ENCODE measurements around the gene LGMN.
A peak's percentile ranks its signal among the peaks of the same experiment; 100 is the strongest.
"Not testable (repeated sequence)": the region's sequence is repeated elsewhere in the genome, so short reads cannot be mapped to it uniquely, and the experiment has no call there.

The LGMN gene

DNA sequence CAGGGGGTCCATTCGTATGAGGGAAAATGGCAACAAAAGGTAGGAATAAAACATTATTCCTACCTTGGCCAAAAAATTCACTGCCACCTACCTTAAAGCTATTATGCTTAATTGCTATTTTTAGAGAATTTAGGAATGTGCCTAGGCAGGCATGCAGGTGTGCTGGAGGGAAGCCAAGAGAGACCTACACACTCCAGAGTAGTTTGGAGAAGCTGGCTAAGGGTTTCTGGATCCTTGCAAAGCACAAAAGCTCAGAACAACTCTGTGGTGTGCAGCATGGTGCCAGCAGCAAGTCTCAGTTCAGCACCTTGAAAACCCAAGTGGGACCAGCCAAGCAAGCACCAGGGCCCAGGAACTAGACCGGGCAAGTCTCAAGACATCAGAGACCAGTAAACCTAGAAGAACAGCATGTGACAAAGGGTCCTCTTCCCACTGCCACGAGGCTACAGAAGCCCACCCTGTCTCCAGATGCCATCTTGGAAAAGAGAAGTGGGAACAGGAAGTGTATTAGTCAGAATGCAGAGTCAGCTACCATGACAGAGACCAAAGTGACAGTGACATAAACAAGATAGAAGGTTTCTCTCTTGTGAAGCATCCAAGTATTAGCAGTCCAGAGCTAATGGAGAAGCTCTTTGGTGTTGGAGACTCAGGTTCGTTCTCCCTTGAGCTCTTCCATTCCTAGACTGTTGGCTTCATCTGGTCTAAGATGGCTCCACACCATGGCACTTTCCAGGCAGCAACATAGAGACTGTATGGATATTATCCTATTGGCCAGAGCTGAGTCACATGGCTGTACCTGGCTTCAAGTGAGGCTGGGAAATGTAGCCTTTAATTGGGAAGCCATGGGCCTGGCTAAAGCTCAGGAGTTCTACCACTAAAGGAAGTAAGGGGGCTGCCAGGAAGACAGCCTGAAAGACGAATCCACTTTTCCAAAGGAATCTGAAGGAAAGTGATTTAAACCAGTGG lies 15.5 kb upstream of the LGMN start:
- not testable (repeated sequence) for DNase-seq; H3K9me3 ChIP-seq (ENCODE audit: control insufficient read depth, low read length); H3K27me3 ChIP-seq (replicated peaks; ENCODE audit: control insufficient read depth, insufficient read depth, low read length, poor library complexity, severe bottlenecking); H3K36me3 ChIP-seq (ENCODE audit: control insufficient read depth, insufficient read depth, low read length); H3K4me1 ChIP-seq (ENCODE audit: control insufficient read depth, insufficient read depth, low read length, poor library complexity, severe bottlenecking); H3K4me3 ChIP-seq (ENCODE audit: insufficient read depth, low read depth, low read length, poor library complexity, severe bottlenecking); H3K27ac ChIP-seq (ENCODE audit: insufficient read depth, low read length, poor library complexity, severe bottlenecking)

DNA sequence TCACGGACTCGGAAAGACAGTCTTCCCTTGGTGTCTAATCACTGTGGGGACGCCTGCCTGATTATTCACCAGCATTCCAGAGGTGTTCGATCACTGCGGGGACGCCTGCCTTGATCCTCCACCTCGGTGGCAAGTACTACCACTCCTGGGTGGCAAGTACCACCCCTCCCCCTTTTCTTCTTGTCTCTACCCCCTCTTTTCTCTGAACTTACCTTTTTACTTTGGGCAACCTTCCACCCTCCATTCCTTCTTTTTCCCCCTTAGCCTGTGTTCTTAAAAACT lies 12.0 kb upstream of the LGMN start:
- Histone ChIP-seq H3K27ac (ENCODE audit: insufficient read depth, low read length, poor library complexity, severe bottlenecking) (no peak overlapping the region), H3K36me3 (ENCODE audit: control insufficient read depth, insufficient read depth, low read length) (no peaks in the 10 kb centered on the region), H3K4me3 (ENCODE audit: insufficient read depth, low read depth, low read length, poor library complexity, severe bottlenecking) (no peak overlapping the region), H3K27me3 (replicated peaks; ENCODE audit: control insufficient read depth, insufficient read depth, low read length, poor library complexity, severe bottlenecking) (no peaks in the 10 kb centered on the region), H3K4me1 (ENCODE audit: control insufficient read depth, insufficient read depth, low read length, poor library complexity, severe bottlenecking) (no peaks in the 10 kb centered on the region), H3K9me3 (ENCODE audit: control insufficient read depth, low read length) (no peaks in the 10 kb centered on the region)
- DNase-seq: no peak

DNA sequence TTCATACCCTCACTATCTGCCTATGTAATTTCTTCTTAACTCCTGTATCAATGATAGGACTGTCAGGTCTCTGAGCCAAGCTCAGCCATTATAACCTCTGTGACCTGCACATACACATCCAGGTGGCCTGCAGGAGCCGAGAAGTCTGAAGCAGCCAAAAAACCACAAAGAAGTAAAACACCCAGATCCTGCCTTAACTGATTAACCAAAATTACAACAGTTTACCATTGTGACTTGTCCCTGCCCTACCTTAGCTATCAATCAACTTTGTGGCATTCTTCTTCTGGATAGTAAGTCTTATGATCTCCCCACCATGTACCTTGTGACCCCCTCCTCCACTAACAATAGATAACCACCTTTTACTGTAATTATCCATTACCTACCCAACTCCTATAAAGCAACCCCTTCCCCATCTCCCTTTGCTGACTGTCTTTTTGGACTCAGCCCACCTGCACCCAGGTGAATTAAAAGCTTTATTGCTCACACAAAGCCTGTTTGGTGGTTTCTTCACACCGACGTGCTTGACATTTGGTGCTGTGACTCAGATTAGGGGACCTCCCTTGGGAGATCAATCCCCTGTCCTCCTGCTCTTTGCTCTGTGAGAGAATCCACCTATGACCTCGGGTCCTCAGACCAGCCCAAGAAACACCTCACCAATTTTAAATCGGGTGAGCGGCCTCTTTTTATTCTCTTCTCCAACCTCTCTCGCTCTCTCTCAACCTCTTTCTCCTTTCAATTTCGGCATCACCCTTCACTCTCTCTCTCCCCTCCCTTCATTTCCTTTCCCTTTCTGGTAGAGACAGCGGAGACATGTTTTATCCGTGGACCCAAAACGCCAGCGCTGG lies 11.5 kb upstream of the LGMN start:
- Histone ChIP-seq H3K36me3 (ENCODE audit: control insufficient read depth, insufficient read depth, low read length) (no peaks in the 10 kb centered on the region), H3K27ac (ENCODE audit: insufficient read depth, low read length, poor library complexity, severe bottlenecking) (no peak overlapping the region), H3K4me3 (ENCODE audit: insufficient read depth, low read depth, low read length, poor library complexity, severe bottlenecking) (no peak overlapping the region), H3K4me1 (ENCODE audit: control insufficient read depth, insufficient read depth, low read length, poor library complexity, severe bottlenecking) (no peaks in the 10 kb centered on the region), H3K27me3 (replicated peaks; ENCODE audit: control insufficient read depth, insufficient read depth, low read length, poor library complexity, severe bottlenecking) (no peaks in the 10 kb centered on the region), H3K9me3 (ENCODE audit: control insufficient read depth, low read length) (no peaks in the 10 kb centered on the region)
- DNase-seq: no peak

DNA sequence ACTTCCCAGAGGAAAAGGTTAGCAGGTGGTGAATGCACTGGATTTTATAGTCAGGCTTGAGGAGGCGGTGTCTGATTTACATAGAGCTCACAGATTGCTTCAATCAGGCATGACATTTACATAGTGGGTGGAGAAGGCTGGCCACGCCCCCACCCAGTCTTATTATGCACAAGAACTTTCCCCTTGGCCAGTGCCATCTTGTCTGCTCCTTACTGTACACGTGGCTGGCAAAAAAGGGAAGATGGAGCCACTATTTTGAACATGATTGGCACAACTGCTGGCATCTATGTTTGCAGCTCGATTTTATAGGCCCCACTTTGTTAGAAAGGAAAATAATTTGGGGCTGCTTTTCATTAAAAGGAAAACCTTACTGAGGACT lies 10.9 kb upstream of the LGMN start:
- no peak overlapping the region for H3K4me3 ChIP-seq (ENCODE audit: insufficient read depth, low read depth, low read length, poor library complexity, severe bottlenecking)
- no peaks in the 10 kb centered on the region for H3K27me3 ChIP-seq (replicated peaks; ENCODE audit: control insufficient read depth, insufficient read depth, low read length, poor library complexity, severe bottlenecking)
- no peaks in the 10 kb centered on the region for H3K9me3 ChIP-seq (ENCODE audit: control insufficient read depth, low read length)
- no peaks in the 10 kb centered on the region for H3K36me3 ChIP-seq (ENCODE audit: control insufficient read depth, insufficient read depth, low read length)
- H3K4me1 ChIP-seq (ENCODE audit: control insufficient read depth, insufficient read depth, low read length, poor library complexity, severe bottlenecking): no peaks in the 10 kb centered on the region
- DNase-seq: no peak
- no peak overlapping the region for H3K27ac ChIP-seq (ENCODE audit: insufficient read depth, low read length, poor library complexity, severe bottlenecking)

DNA sequence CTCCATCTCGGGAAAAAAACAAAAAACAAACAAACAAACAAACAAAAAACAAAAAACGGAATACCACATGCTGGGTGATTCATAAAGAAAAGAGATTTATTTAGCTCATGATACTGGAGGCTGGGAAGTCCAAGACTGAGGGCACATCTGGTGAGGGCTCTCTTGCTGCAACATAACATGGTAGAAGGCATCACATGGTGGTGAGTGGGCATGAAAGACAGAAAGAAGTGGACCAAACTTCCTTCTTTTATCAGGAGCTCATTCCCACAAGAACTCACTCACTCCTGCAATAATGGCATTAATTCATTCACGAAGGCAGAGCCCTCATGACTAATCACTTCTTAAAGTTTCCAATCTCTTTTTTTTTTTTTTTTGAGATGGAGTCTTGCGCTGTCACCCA lies 8.0 kb upstream of the LGMN start:
- H3K36me3 ChIP-seq (ENCODE audit: control insufficient read depth, insufficient read depth, low read length): no peaks in the 10 kb centered on the region
- no peak for DNase-seq
- no peak overlapping the region for H3K4me3 ChIP-seq (ENCODE audit: insufficient read depth, low read depth, low read length, poor library complexity, severe bottlenecking)
- no peaks in the 10 kb centered on the region for H3K4me1 ChIP-seq (ENCODE audit: control insufficient read depth, insufficient read depth, low read length, poor library complexity, severe bottlenecking)
- no peak overlapping the region for H3K27ac ChIP-seq (ENCODE audit: insufficient read depth, low read length, poor library complexity, severe bottlenecking)
- H3K9me3 ChIP-seq (ENCODE audit: control insufficient read depth, low read length): no peaks in the 10 kb centered on the region
- no peaks in the 10 kb centered on the region for H3K27me3 ChIP-seq (replicated peaks; ENCODE audit: control insufficient read depth, insufficient read depth, low read length, poor library complexity, severe bottlenecking)

DNA sequence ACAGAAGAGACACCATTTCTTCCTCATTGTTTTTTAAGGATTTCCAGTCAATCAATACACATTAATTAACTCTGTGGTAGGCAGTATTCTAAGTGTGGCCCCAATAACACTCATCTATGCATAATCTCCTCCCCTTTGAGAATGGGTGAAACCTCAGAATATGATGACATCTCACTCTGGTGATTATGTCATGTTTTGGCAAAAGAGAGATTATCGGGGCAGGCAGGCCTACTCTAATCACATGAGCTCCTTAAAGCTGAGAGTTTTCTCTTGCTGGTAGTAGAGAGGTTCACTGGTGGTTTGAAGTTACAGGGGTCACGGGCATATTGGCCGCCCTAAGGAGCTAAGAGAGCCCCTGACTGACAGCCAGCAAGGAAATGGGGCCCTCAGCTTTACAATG lies 7.1 kb upstream of the LGMN start:
- no peak overlapping the region for H3K4me3 ChIP-seq (ENCODE audit: insufficient read depth, low read depth, low read length, poor library complexity, severe bottlenecking)
- no peaks in the 10 kb centered on the region for H3K36me3 ChIP-seq (ENCODE audit: control insufficient read depth, insufficient read depth, low read length)
- H3K27ac ChIP-seq (ENCODE audit: insufficient read depth, low read length, poor library complexity, severe bottlenecking): no peak overlapping the region
- DNase-seq: no peak
- H3K9me3 ChIP-seq (ENCODE audit: control insufficient read depth, low read length): no peaks in the 10 kb centered on the region
- H3K27me3 ChIP-seq (replicated peaks; ENCODE audit: control insufficient read depth, insufficient read depth, low read length, poor library complexity, severe bottlenecking): no peaks in the 10 kb centered on the region
- no peaks in the 10 kb centered on the region for H3K4me1 ChIP-seq (ENCODE audit: control insufficient read depth, insufficient read depth, low read length, poor library complexity, severe bottlenecking)

DNA sequence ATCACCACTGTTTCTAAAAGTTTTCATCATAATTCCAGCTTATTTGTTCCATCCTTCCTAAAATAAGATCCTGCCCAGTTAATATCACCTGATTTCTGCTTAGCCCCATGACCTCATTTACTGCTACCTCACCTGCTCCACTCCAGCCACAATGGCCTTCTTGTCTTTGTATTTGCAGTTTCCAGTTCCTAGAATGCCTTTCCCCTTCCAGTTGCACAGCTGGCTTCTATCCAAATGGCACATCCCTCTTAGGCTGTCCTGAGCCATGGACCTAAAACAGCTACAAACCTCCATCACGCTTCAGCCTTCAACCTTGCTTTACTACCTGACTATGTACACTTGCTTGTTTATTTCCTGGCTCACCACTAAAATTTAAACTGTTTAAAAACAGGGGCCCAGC lies 6.5 kb upstream of the LGMN start:
- no peak overlapping the region for H3K4me3 ChIP-seq (ENCODE audit: insufficient read depth, low read depth, low read length, poor library complexity, severe bottlenecking)
- DNase-seq: no peak
- no peaks in the 10 kb centered on the region for H3K9me3 ChIP-seq (ENCODE audit: control insufficient read depth, low read length)
- no peak overlapping the region for H3K27ac ChIP-seq (ENCODE audit: insufficient read depth, low read length, poor library complexity, severe bottlenecking)
- no peaks in the 10 kb centered on the region for H3K4me1 ChIP-seq (ENCODE audit: control insufficient read depth, insufficient read depth, low read length, poor library complexity, severe bottlenecking)
- H3K27me3 ChIP-seq (replicated peaks; ENCODE audit: control insufficient read depth, insufficient read depth, low read length, poor library complexity, severe bottlenecking): no peaks in the 10 kb centered on the region
- H3K36me3 ChIP-seq (ENCODE audit: control insufficient read depth, insufficient read depth, low read length): no peaks in the 10 kb centered on the region

DNA sequence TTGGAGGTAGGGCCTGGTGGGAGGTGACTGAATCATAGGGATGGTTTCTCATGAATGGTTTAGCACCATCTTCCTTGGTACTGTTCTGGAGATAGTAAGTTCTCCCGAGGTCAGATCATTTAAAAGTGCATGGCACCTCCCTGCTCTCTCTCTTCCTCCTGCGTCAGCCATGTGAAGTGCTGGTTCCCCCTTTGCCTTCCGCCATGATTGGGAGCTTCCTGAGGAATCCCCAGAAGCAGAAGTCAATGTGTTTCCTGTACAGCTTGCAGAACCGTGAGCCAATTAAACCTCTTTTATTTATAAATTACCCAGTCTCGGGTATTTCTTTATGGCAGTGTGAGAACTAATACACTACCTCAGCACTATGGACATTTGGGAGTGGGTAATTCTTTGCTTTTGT lies 4.8 kb upstream of the LGMN start:
- Histone ChIP-seq H3K27ac (ENCODE audit: insufficient read depth, low read length, poor library complexity, severe bottlenecking) (no peak overlapping the region), H3K36me3 (ENCODE audit: control insufficient read depth, insufficient read depth, low read length) (no peaks in the 10 kb centered on the region), H3K9me3 (ENCODE audit: control insufficient read depth, low read length) (no peaks in the 10 kb centered on the region), H3K27me3 (replicated peaks; ENCODE audit: control insufficient read depth, insufficient read depth, low read length, poor library complexity, severe bottlenecking) (no peaks in the 10 kb centered on the region), H3K4me1 (ENCODE audit: control insufficient read depth, insufficient read depth, low read length, poor library complexity, severe bottlenecking) (no peaks in the 10 kb centered on the region), H3K4me3 (ENCODE audit: insufficient read depth, low read depth, low read length, poor library complexity, severe bottlenecking) (no peak overlapping the region)
- DNase-seq: no peak

DNA sequence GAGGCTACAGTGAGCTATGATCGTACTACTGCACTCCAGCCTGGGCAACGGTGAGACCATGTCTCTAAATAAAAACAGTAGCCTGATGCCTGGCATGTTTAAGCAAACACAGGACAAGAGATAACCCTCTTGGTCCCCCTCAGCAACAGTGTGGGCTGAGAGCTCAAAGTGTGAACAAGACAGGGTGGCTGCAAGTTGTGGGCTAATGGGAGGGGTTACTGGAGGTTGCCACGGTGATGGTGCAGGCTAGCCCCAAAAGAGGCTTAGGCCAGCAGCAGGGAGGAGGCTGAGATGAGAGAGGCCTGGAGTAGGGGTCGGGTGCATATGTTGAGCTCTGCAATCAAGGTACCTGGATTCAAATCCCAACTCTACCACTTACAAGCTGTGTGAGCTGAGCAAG lies 3.4 kb upstream of the LGMN start:
- H3K36me3 ChIP-seq (ENCODE audit: control insufficient read depth, insufficient read depth, low read length): no peaks in the 10 kb centered on the region
- H3K27ac ChIP-seq (ENCODE audit: insufficient read depth, low read length, poor library complexity, severe bottlenecking): no peak overlapping the region
- H3K27me3 ChIP-seq (replicated peaks; ENCODE audit: control insufficient read depth, insufficient read depth, low read length, poor library complexity, severe bottlenecking): peaks cover 5% of the 10 kb centered on the region
- no peak for DNase-seq
- H3K4me1 ChIP-seq (ENCODE audit: control insufficient read depth, insufficient read depth, low read length, poor library complexity, severe bottlenecking): no peaks in the 10 kb centered on the region
- no peak overlapping the region for H3K4me3 ChIP-seq (ENCODE audit: insufficient read depth, low read depth, low read length, poor library complexity, severe bottlenecking)
- no peaks in the 10 kb centered on the region for H3K9me3 ChIP-seq (ENCODE audit: control insufficient read depth, low read length)

DNA sequence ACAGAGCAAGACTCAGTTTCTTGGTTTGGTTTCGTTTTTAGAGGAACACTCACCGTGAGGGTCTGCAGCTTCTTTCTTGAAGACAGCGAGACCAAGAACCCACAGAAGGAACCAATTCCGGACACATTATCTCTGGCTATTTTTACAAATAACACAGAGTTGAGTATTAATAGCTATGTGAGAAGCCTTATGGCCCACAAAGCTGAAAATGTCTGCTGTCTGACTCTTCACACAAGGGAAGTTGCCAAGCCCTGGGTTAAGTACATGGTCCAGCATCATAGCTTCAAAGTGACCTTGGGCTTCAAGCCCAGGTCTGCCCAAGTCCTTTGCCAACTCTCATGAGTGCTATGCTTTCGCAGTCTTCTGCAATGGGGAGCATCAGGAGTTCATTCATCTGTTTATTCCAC lies 2.6 kb upstream of the LGMN start:
- Histone ChIP-seq H3K27ac (ENCODE audit: insufficient read depth, low read length, poor library complexity, severe bottlenecking) (no peak overlapping the region), H3K4me3 (ENCODE audit: insufficient read depth, low read depth, low read length, poor library complexity, severe bottlenecking) (peak overlapping the region; percentile 33), H3K36me3 (ENCODE audit: control insufficient read depth, insufficient read depth, low read length) (no peaks in the 10 kb centered on the region), H3K9me3 (ENCODE audit: control insufficient read depth, low read length) (no peaks in the 10 kb centered on the region), H3K4me1 (ENCODE audit: control insufficient read depth, insufficient read depth, low read length, poor library complexity, severe bottlenecking) (no peaks in the 10 kb centered on the region), H3K27me3 (replicated peaks; ENCODE audit: control insufficient read depth, insufficient read depth, low read length, poor library complexity, severe bottlenecking) (peaks cover 5% of the 10 kb centered on the region)
- DNase-seq: no peak
